Measurements from ENCODE around the gene LIG1. TPM values are rescaled to one million over a fixed set of nuclear protein-coding genes. Genes with fewer than 3 reads are reported as not detected.
A peak's percentile ranks its signal among the peaks of the same experiment; 100 is the strongest.

Gene LIG1
- total and polyA plus RNA-seq, 2 of the 13 experiments (the other 11 are each of a cell fraction or from before 2014, with no cell fraction given): 20.1 to 64.4 TPM

DNA sequence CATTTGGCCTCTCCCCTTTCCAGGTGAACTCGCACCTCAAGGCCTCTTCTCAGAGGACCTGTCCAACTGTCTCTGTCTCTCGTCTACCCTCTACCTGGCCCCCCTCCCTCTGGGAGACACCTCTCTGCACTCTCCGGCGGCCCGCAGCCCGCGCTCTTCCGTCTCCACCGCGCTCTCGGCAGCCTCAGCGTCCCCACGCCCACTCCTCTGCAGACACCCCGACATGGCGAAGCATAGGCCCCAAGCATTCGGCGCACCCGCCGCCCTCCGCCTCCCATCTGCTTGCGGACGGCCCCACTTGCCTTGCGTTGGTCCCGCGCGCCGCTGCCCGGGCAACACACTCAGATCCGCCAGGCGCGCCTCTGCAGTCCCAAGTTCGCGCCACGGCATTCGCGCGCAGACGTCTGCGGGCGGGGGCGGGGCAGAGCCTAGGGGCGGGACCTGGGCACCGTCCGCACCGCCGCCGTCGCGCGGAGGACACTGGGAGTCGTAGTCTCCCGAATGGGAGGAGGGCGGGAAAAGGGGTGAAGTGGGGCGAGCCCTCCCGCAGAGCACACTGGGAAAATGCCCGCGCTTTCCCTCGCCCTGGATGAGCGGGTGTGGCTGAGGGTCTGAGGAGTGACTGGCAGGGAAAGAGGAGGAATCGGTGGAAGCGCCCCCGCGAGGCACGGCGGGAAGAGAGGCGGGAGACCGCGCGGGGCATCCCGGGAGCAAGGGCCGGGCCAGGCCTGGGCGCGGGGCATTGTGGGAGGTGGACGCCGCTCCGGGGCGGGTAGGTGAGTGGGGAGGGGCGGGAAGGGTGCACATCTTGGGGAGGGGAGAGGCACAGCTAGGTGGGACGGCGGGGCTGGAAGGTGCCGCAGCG is at the start of gene LIG1, which contains the start of gene ZSWIM9 (continued):
- TF ChIP-seq, protein P1, sequence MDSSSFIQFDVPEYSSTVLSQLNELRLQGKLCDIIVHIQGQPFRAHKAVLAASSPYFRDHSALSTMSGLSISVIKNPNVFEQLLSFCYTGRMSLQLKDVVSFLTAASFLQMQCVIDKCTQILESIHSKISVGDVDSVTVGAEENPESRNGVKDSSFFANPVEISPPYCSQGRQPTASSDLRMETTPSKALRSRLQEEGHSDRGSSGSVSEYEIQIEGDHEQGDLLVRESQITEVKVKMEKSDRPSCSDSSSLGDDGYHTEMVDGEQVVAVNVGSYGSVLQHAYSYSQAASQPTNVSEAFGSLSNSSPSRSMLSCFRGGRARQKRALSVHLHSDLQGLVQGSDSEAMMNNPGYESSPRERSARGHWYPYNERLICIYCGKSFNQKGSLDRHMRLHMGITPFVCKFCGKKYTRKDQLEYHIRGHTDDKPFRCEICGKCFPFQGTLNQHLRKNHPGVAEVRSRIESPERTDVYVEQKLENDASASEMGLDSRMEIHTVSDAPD (CRISPR knock-in tag; IDR thresholded peaks at IDR 0.05): 0 out of 2 replicates have a peak, but pooled peaks have one; percentile 13
- no peak; the same call in 1 of the 2 replicates for TF ChIP-seq ZNF776 (CRISPR knock-in tag; IDR thresholded peaks at IDR 0.05)
- TF ChIP-seq ZNF619 (CRISPR knock-in tag; IDR thresholded peaks at IDR 0.05): peak; percentile 96
- no peak for TF ChIP-seq ZFP41 (CRISPR knock-in tag; IDR thresholded peaks at IDR 0.05; ENCODE audit: borderline replicate concordance)
- TF ChIP-seq ARID2 (CRISPR knock-in tag; IDR thresholded peaks at IDR 0.05; ENCODE audit: borderline replicate concordance): 0 out of 2 replicates have a peak, but pooled peaks have one; percentile 18
- TF ChIP-seq NFYB (CRISPR knock-in tag; IDR thresholded peaks at IDR 0.05): peak; percentile 68
- TF ChIP-seq, protein P2, sequence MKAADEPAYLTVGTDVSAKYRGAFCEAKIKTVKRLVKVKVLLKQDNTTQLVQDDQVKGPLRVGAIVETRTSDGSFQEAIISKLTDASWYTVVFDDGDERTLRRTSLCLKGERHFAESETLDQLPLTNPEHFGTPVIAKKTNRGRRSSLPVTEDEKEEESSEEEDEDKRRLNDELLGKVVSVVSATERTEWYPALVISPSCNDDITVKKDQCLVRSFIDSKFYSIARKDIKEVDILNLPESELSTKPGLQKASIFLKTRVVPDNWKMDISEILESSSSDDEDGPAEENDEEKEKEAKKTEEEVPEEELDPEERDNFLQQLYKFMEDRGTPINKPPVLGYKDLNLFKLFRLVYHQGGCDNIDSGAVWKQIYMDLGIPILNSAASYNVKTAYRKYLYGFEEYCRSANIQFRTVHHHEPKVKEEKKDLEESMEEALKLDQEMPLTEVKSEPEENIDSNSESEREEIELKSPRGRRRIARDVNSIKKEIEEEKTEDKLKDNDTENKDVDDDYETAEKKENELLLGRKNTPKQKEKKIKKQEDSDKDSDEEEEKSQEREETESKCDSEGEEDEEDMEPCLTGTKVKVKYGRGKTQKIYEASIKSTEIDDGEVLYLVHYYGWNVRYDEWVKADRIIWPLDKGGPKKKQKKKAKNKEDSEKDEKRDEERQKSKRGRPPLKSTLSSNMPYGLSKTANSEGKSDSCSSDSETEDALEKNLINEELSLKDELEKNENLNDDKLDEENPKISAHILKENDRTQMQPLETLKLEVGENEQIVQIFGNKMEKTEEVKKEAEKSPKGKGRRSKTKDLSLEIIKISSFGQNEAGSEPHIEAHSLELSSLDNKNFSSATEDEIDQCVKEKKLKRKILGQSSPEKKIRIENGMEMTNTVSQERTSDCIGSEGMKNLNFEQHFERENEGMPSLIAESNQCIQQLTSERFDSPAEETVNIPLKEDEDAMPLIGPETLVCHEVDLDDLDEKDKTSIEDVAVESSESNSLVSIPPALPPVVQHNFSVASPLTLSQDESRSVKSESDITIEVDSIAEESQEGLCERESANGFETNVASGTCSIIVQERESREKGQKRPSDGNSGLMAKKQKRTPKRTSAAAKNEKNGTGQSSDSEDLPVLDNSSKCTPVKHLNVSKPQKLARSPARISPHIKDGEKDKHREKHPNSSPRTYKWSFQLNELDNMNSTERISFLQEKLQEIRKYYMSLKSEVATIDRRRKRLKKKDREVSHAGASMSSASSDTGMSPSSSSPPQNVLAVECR (CRISPR knock-in tag; IDR thresholded peaks at IDR 0.05; ENCODE audit: borderline replicate concordance): peak; percentile 96
- TF ChIP-seq, protein P3, sequence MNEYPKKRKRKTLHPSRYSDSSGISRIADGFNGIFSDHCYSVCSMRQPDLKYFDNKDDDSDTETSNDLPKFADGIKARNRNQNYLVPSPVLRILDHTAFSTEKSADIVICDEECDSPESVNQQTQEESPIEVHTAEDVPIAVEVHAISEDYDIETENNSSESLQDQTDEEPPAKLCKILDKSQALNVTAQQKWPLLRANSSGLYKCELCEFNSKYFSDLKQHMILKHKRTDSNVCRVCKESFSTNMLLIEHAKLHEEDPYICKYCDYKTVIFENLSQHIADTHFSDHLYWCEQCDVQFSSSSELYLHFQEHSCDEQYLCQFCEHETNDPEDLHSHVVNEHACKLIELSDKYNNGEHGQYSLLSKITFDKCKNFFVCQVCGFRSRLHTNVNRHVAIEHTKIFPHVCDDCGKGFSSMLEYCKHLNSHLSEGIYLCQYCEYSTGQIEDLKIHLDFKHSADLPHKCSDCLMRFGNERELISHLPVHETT (CRISPR knock-in tag; conservative IDR thresholded peaks at IDR 0.05): peak; percentile 42; the same call in 1 of the 2 replicates
- no peak for TF ChIP-seq SMC3 (IDR thresholded peaks at IDR 0.05; ENCODE audit: low read length)
- no peak for TF ChIP-seq HIVEP1 (CRISPR knock-in tag; IDR thresholded peaks at IDR 0.05)
- TF ChIP-seq, protein P4, sequence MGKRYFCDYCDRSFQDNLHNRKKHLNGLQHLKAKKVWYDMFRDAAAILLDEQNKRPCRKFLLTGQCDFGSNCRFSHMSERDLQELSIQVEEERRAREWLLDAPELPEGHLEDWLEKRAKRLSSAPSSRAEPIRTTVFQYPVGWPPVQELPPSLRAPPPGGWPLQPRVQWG (CRISPR knock-in tag; IDR thresholded peaks at IDR 0.05; ENCODE audit: borderline replicate concordance, low read depth): no peak
- TF ChIP-seq, protein P5, sequence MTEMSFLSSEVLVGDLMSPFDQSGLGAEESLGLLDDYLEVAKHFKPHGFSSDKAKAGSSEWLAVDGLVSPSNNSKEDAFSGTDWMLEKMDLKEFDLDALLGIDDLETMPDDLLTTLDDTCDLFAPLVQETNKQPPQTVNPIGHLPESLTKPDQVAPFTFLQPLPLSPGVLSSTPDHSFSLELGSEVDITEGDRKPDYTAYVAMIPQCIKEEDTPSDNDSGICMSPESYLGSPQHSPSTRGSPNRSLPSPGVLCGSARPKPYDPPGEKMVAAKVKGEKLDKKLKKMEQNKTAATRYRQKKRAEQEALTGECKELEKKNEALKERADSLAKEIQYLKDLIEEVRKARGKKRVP (CRISPR knock-in tag; IDR thresholded peaks at IDR 0.05): peak in 1 of 2 experiments; percentile 38; a peak in 1 of 4 replicates
- TF ChIP-seq ZBTB38 (CRISPR knock-in tag; IDR thresholded peaks at IDR 0.05): 0 out of 2 replicates have a peak, but pooled peaks have one; percentile 31
- TF ChIP-seq KDM1A (CRISPR knock-in tag; IDR thresholded peaks at IDR 0.05): no peak
- TF ChIP-seq KDM2A (CRISPR knock-in tag; IDR thresholded peaks at IDR 0.05; ENCODE audit: borderline replicate concordance, low read depth): no peak; the same call in 1 of the 2 replicates
